ENCODE results near the gene PNRC2. TPM values are rescaled to one million over a fixed set of nuclear protein-coding genes. Genes with fewer than 3 reads are reported as not detected.

Gene PNRC2
- total RNA-seq, 2 experiments from 2014 or later, result 133 to 142 TPM

DNA sequence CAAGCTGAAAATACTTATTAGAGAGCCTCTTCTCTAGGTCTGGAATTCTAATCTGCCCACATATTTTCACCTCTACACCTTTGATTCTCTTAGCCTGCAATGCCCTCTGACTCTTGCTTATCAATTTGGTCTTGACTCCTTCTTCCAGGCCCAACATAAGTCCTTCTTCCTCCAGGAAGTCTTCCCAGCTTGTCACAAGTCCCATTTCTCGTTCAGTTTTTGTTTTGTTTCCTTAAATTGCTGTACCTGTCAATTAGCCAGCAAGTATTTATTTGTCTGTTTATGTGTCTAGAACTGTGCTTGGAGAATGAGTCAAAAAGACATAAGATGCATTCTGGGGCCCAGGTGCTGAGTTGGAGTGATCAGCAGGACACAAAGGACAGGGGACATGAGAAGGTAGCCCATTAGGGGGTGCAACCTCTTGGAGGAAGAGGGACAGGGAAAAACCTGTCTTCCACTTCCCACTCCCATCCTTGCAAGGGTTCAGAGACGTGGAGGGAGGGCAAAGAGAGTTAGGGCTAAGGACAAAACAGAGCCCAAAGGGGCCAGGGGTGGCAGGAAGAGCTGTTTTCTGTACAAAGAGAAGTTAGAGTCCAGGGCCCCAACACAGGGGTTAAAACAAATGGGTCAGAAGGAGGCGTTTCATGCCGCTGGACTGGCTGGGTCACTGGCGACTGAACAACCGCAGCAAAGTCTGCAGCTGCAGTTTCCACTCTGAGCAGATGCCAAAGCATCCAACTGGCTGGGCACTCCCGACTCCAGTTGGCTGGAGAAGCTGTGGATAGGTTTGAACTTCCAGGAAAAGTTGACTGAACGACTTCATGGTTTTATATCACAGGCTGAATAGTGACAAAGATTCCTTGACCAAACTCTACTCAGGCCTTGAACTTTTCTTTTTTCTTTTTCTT lies 35.8 kb upstream of the PNRC2 start:
- H3K9me3 Mint-ChIP-seq (ENCODE audit: low read depth), result no peaks in the 10 kb centered on the region
- H3K27ac Mint-ChIP-seq, result no peak overlapping the region
- H3K4me3 Mint-ChIP-seq, result no peak overlapping the region
- DNase-seq, result no peak
- no peaks in the 10 kb centered on the region for H3K36me3 Mint-ChIP-seq (ENCODE audit: low read depth)
- no peak for ATAC-seq
- CTCF ChIA-PET, result no interaction called here
- no peaks in the 10 kb centered on the region for H3K27me3 Mint-ChIP-seq
- H3K4me1 Mint-ChIP-seq, result peaks cover 2% of the 10 kb centered on the region
- intact Hi-C loops (cut with DNase I, micrococcal nuclease), result no loop called here
- POLR2A ChIA-PET, result no interaction called here

DNA sequence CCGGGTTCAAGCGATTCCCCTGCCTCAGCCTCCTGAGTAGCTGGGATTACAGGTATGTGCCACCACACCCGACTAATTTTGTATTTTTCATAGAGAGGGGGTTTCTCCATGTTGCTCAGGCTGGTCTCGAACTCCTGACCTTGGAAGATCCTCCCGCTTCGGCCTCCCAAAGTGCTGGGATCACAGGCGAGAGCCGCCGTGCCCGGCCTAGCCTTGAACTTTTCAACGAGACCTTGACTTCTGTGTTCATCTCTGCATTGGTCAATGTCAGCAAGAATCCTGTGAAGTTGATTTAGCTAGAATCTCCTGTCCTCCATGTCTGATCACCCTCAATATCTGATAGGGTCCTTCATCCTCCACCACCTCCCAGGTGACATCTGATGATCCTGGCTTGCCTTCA lies 35.0 kb upstream of the PNRC2 start:
- Mint-ChIP-seq H3K27me3 (peaks cover 3% of the 10 kb centered on the region), H3K4me1 (peaks cover 2% of the 10 kb centered on the region), H3K9me3 (ENCODE audit: low read depth) (no peaks in the 10 kb centered on the region), H3K36me3 (ENCODE audit: low read depth) (no peaks in the 10 kb centered on the region), H3K4me3 (no peak overlapping the region), H3K27ac (no peak overlapping the region)
- intact Hi-C loops (cut with DNase I, micrococcal nuclease), result no loop called here
- ChIA-PET POLR2A (no interaction called here), CTCF (no interaction called here)
- no peak for ATAC-seq
- no peak for DNase-seq

DNA sequence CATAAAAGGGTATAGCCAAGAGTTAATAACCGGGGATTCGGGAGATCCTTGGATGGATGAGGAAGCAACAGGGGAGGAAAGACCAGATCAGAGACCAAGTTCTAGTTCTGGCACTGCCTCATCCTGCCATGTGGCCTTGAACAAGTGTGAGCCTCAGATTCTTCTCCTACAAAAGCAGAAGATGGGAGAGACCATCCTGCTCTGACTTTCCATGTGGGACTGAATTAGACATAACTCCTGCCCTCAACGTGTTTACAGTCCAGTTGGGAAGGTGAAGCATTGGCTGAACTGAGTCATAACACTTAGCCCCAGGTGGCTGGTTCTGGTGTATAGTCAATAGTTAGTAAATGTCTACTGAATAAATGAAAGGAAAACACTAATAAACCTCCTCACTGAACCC lies 34.3 kb upstream of the PNRC2 start:
- POLR2A ChIA-PET, result interaction anchor here (0.7 kb wide), 1 partner anchor 147 kb away, joined by 3 read pairs; the partner anchor contains the start of gene PITHD1

DNA sequence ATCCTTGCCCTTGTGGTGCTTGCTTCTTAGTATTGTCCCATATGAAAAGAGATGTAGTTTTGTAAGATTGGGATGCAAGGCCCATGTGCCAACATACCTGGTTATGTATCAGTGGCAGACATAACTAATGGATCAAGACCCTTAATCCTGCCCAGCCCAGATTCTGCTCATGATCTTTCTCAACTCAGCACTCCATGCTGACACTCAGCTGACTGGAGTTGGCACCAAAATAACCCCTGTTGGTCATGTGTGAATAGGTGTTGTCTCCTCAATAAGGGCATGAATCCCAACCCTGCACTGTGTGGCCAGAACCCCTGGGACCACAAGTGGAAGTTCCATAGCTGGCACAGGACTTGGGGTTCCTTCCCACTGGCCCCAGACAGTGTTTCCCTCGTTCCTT lies 32.5 kb upstream of the PNRC2 start:
- no peak for DNase-seq
- ChIA-PET POLR2A (no interaction called here), CTCF (no interaction called here)
- no peak overlapping the region for H3K4me3 Mint-ChIP-seq
- H3K4me1 Mint-ChIP-seq, result no peaks in the 10 kb centered on the region
- ATAC-seq, result no peak
- H3K27me3 Mint-ChIP-seq, result peaks cover 3% of the 10 kb centered on the region
- H3K9me3 Mint-ChIP-seq (ENCODE audit: low read depth), result no peaks in the 10 kb centered on the region
- H3K36me3 Mint-ChIP-seq (ENCODE audit: low read depth), result no peaks in the 10 kb centered on the region
- H3K27ac Mint-ChIP-seq, result no peak overlapping the region
- intact Hi-C loops (cut with DNase I, micrococcal nuclease), result no loop called here

More for the DNA sequence above, 34.3 kb upstream of the PNRC2 start:
- Mint-ChIP-seq H3K9me3 (ENCODE audit: low read depth) (no peaks in the 10 kb centered on the region), H3K36me3 (ENCODE audit: low read depth) (no peaks in the 10 kb centered on the region), H3K27me3 (peaks cover 3% of the 10 kb centered on the region), H3K27ac (no peak overlapping the region), H3K4me1 (no peaks in the 10 kb centered on the region), H3K4me3 (no peak overlapping the region)
- no peak for ATAC-seq
- CTCF ChIA-PET, result interaction anchor here (0.7 to 0.9 kb wide), 2 partner anchors 78 to 115 kb away, joined by 3 read pairs; no protein-coding TSS in a partner anchor
- DNase-seq, result no peak
- intact Hi-C loops (cut with DNase I, micrococcal nuclease), result no loop called here

DNA sequence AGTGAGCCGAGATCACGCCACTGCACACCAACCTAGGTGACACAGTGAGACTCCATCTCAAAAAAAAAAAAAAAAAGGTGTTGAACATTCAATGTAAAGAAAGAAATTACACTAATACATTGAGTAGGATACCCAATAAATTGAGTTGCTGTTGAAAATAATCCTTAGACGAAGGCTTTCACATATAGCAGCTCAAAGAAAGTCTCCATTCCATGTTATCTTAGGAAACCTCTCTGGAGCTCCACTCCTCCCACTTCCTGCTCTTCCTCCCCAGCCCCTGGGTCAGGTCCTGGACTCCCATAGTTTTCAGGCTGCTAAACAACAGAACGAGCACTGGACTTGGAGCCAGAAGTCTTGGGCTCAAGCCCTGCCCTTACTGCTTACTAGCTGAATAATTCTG lies 30.8 kb upstream of the PNRC2 start:
- Mint-ChIP-seq H3K9me3 (ENCODE audit: low read depth) (no peaks in the 10 kb centered on the region), H3K27me3 (peaks cover 3% of the 10 kb centered on the region), H3K36me3 (ENCODE audit: low read depth) (no peaks in the 10 kb centered on the region), H3K27ac (no peak overlapping the region), H3K4me3 (no peak overlapping the region), H3K4me1 (no peaks in the 10 kb centered on the region)
- DNase-seq (no peak), ATAC-seq (no peak)
- intact Hi-C loops (cut with DNase I, micrococcal nuclease), result no loop called here
- CTCF ChIA-PET, result no interaction called here
- POLR2A ChIA-PET, result interaction anchor here (0.7 kb wide), 1 partner anchor 133 kb away, joined by 5 read pairs; no protein-coding TSS in a partner anchor

DNA sequence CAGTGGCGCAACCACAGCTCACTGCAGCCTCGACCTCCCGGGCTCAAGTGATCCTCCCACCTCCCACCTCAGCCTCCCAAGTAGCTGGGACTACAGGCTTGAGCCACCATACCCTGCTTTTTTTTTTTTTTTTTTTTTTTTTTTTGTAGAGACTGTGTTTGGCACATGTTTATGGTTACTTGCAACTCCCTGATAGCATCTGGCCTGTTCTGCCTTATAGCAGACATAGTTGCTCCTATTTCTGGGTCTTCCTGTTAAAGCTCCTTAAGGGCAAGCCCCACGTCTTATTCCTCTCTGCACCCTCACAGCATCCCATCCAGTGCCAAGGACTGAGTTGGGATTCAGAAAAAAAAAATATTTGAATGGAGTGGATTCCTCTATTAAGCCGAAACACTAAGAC lies 29.4 kb upstream of the PNRC2 start:
- POLR2A ChIA-PET, result interaction anchor here (0.6 kb wide), 1 partner anchor 26 kb away, joined by 6 read pairs; no protein-coding TSS in a partner anchor
- ATAC-seq (no peak), DNase-seq (no peak)
- no peaks in the 10 kb centered on the region for H3K36me3 Mint-ChIP-seq (ENCODE audit: low read depth)
- H3K27me3 Mint-ChIP-seq, result peaks cover 3% of the 10 kb centered on the region
- no peaks in the 10 kb centered on the region for H3K4me1 Mint-ChIP-seq
- CTCF ChIA-PET, result interaction anchor here (0.7 to 1.0 kb wide), 2 partner anchors 14 to 191 kb away, joined by 3 read pairs; no protein-coding TSS in a partner anchor
- no peak overlapping the region for H3K27ac Mint-ChIP-seq
- intact Hi-C loops (cut with DNase I, micrococcal nuclease), result no loop called here
- no peak overlapping the region for H3K4me3 Mint-ChIP-seq
- no peaks in the 10 kb centered on the region for H3K9me3 Mint-ChIP-seq (ENCODE audit: low read depth)

DNA sequence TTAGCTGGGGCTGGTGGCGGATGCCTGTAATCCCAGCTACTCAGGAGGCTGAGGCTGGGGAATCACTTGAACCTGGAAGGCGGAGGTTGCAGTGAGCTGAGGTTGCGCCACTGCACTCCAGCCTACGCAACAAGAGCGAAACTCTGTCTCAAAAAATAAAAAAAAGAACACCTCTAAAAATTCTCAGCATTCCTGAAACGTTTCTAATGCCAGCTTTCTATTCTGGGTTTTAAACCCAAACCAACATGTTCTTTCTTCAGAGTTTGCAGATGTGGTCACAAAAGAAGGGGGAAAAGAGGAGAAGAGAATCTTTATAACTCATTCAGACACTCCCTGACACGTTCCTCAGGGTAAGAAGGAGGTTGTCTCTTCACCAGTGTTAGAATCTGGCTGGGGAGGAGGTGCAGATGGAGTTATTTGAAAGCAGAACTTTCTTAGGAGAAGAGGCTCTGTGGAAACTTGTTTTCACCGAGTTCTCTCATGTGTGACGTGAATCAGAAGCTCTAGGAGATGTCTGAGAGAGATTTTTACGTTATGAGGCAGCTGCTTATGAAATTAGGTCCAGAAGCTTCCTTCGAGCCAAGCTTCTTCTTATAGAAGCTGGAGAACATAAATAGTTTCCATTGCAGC lies 28.7 kb upstream of the PNRC2 start:
- Mint-ChIP-seq H3K27me3 (peaks cover 3% of the 10 kb centered on the region), H3K4me3 (no peak overlapping the region), H3K27ac (no peak overlapping the region), H3K9me3 (ENCODE audit: low read depth) (no peaks in the 10 kb centered on the region), H3K4me1 (no peaks in the 10 kb centered on the region), H3K36me3 (ENCODE audit: low read depth) (no peaks in the 10 kb centered on the region)
- POLR2A ChIA-PET, result interaction anchor here (0.6 kb wide), 1 partner anchor 26 kb away, joined by 6 read pairs; no protein-coding TSS in a partner anchor
- DNase-seq (no peak), ATAC-seq (no peak)
- intact Hi-C loops (cut with DNase I, micrococcal nuclease), result no loop called here
- CTCF ChIA-PET, result interaction anchor here (0.5 to 1.0 kb wide), 2 partner anchors 14 to 627 kb away, joined by 3 read pairs; no protein-coding TSS in a partner anchor

DNA sequence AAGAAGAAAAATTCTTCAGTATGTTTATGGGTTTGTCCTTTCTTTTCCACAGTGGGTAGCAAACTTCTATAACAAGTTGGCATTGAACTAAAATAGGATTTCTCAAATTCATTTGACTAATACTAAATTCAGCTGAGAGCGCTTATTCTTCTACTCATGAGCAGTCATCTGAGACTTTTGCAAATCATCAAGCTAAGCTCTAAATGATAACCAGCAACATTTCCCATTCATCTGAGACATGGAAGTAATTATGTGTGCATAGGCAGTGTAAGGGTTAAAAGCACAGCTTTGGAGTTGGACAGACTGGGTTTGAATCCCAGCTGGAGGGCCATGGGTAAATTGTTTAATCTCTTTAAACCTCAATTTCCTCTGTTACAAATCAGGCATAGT lies 28.1 kb upstream of the PNRC2 start:
- Mint-ChIP-seq H3K4me3 (no peak overlapping the region), H3K27ac (no peak overlapping the region), H3K4me1 (no peaks in the 10 kb centered on the region), H3K36me3 (ENCODE audit: low read depth) (no peaks in the 10 kb centered on the region), H3K9me3 (ENCODE audit: low read depth) (no peaks in the 10 kb centered on the region), H3K27me3 (peaks cover 3% of the 10 kb centered on the region)
- ATAC-seq (no peak), DNase-seq (no peak)
- intact Hi-C loops (cut with DNase I, micrococcal nuclease), result no loop called here
- CTCF ChIA-PET, result interaction anchor here (0.5 to 1.0 kb wide), 3 partner anchors 15 to 627 kb away, joined by 3 read pairs; partner anchors contain the start of gene PITHD1
- POLR2A ChIA-PET, result interaction anchor here (0.7 kb wide), 1 partner anchor 161 kb away, joined by 6 read pairs; no protein-coding TSS in a partner anchor

DNA sequence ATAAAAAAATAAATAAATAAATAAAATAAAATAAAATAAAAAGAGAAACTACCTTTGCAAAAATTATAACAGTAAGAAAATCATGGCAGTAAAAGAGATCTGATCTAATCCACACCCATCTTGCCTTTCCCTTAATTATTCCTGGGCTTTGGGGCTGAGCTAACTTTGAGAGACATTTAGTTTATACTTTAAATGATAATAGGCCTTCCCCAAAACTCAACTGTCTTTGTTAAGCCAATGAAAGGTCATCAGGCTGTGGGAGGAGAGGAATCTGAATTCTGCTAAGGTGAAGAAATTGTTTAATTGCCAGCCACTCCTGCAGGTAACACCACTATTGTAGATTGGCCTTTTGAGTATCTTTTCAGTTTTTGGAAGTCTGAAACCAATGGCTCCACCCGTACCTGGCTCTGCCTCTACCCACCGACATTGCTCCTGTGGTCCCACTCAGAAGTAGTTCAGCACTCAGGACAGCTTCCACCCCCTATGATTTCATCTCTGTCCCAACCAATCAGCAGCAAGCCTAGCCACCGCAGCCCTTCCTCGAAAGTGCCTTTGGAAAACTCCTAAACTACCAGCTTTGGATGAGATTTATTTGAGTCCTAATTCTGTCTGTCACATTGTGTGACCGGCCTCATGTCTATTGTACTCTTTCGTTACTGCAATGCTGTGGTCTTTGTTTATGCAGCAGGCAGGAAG lies 23.0 kb upstream of the PNRC2 start:
- H3K27ac Mint-ChIP-seq, result no peak overlapping the region
- no peak overlapping the region for H3K4me3 Mint-ChIP-seq
- ChIA-PET POLR2A (interaction anchor here (0.7 kb wide), 1 partner anchor 381 kb away, joined by 3 read pairs; no protein-coding TSS in a partner anchor), CTCF (no interaction called here)
- no peaks in the 10 kb centered on the region for H3K9me3 Mint-ChIP-seq (ENCODE audit: low read depth)
- H3K27me3 Mint-ChIP-seq, result no peaks in the 10 kb centered on the region
- no peaks in the 10 kb centered on the region for H3K4me1 Mint-ChIP-seq
- DNase-seq (no peak), ATAC-seq (no peak)
- H3K36me3 Mint-ChIP-seq (ENCODE audit: low read depth), result no peaks in the 10 kb centered on the region
- intact Hi-C loops (cut with DNase I, micrococcal nuclease), result no loop called here

DNA sequence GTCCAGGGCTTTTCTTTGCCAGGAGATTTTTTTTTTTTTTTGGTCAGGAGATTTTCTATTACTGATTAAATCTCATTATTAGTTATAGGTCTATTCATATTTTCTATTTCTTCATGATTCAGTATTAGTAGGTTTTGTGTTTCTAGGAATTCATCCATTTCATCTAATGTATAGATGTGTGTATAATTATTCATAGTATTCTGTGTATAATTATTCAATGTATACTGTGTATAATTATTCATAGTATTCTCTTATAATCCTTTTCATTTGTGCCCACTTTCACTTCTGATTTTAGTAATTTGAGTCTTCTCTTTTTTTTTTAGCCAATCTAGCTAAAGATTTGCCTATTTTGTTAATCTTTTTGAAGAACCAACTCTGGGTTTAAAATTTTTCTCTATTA lies 12.3 kb upstream of the PNRC2 start:
- intact Hi-C loops (cut with DNase I, micrococcal nuclease), result no loop called here
- CTCF ChIA-PET, result interaction anchor here (0.5 to 1.8 kb wide), 4 partner anchors 9 to 881 kb away, joined by 3 to 7 read pairs (median 3); no protein-coding TSS in a partner anchor

DNA sequence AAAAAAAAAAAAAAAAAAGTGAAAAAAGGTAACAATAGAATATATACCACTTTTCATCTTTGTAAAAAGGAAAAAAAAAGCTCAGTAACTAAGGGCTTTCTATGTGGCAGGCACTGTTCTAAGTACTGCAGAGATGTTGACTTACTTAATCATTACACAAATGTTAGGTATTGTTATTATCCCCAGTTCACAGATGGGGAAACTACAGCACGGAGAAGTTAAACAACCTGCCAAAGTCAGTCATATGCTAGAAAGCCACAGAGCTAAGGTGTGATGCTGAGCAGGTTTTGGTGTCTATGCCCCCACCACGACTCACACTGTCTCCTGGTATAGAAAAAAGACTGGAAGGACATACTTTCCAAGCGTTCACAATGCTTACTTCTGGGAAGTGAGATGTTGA lies 6.6 kb upstream of the PNRC2 start:
- ChIA-PET CTCF (interaction anchor here (0.6 kb wide), 1 partner anchor 76 kb away, joined by 4 read pairs; no protein-coding TSS in a partner anchor), POLR2A (interaction anchor here (0.7 kb wide), 1 partner anchor 111 kb away, joined by 5 read pairs; no protein-coding TSS in a partner anchor)

More for the DNA sequence above, 12.3 kb upstream of the PNRC2 start:
- Mint-ChIP-seq H3K36me3 (ENCODE audit: low read depth) (no peaks in the 10 kb centered on the region), H3K27me3 (no peaks in the 10 kb centered on the region), H3K4me1 (no peaks in the 10 kb centered on the region), H3K9me3 (ENCODE audit: low read depth) (peaks cover 8% of the 10 kb centered on the region), H3K4me3 (no peak overlapping the region), H3K27ac (no peak overlapping the region)
- no peak for ATAC-seq
- POLR2A ChIA-PET, result interaction anchor here (0.6 kb wide), 1 partner anchor 74 kb away, joined by 3 read pairs; no protein-coding TSS in a partner anchor
- no peak for DNase-seq

More for the DNA sequence above, 6.6 kb upstream of the PNRC2 start:
- intact Hi-C loops (cut with DNase I, micrococcal nuclease), result loop anchor here in 1 of 2 experiments (10.0 kb wide), 1 partner anchor 148 kb away; the partner anchor contains the start of gene GALE
- H3K4me3 Mint-ChIP-seq, result no peak overlapping the region
- H3K27ac Mint-ChIP-seq, result no peak overlapping the region
- H3K9me3 Mint-ChIP-seq (ENCODE audit: low read depth), result no peaks in the 10 kb centered on the region
- H3K27me3 Mint-ChIP-seq, result no peaks in the 10 kb centered on the region
- DNase-seq (no peak), ATAC-seq (peak; percentile 42)
- peaks cover 25% of the 10 kb centered on the region for H3K4me1 Mint-ChIP-seq
- no peaks in the 10 kb centered on the region for H3K36me3 Mint-ChIP-seq (ENCODE audit: low read depth)

Data from activated CD4-positive, alpha-beta T cell treated with anti-CD3 and anti-CD28 coated beads for 36 hours (primary cell).